Measurements from ENCODE around the gene MYORG. TPM values are rescaled to one million over a fixed set of nuclear protein-coding genes. Genes with fewer than 3 reads are reported as not detected.
"Not testable (repeated sequence)": the region's sequence is repeated elsewhere in the genome, so short reads cannot be mapped to it uniquely, and the experiment has no call there.

Gene MYORG
- total and polyA plus RNA-seq, 12 donors: 1.1 to 33.8 (median 14.5) TPM

GRCh38 chr9:34343090-34343489 lies 33.6 kb downstream of the MYORG start:
- H3K27me3 ChIP-seq: no peaks in the 10 kb centered on the region
- peak; percentile 81 to 92 (median 90) for DNase-seq
- H3K4me3 ChIP-seq: no peak overlapping the region
- intact Hi-C loops (cut with DNase I): no loop called here
- WGBS, 4 donors: 24 to 74% (median 34%) methylated on average over 4 to 5 of the region's 5 CpGs
- H3K9me3 ChIP-seq (replicated peaks in 1 of 3): no peaks in the 10 kb centered on the region
- H3K27ac ChIP-seq: peak overlapping the region; percentile 70 to 81 (median 80)
- TF ChIP-seq CTCF (IDR thresholded peaks at IDR 0.05) (no peak), POLR2A (IDR thresholded peaks at IDR 0.05) (peak in 1 of 2 donors; percentile 44)
- H3K36me3 ChIP-seq (replicated peaks in 1 of 2): peaks cover 0 to 20% of the 10 kb centered on the region in 2 donors
- peaks cover 19 to 27% of the 10 kb centered on the region in 2 donors for H3K4me1 ChIP-seq (replicated peaks in 1 of 2)

GRCh38 chr9:34341659-34342295 lies 34.9 kb downstream of the MYORG start:
- no peaks in the 10 kb centered on the region for H3K27me3 ChIP-seq
- no peaks in the 10 kb centered on the region for H3K9me3 ChIP-seq (replicated peaks in 1 of 3)
- peak in 1 of 7 donors; percentile 30 for DNase-seq
- peaks cover 19 to 27% of the 10 kb centered on the region in 2 donors for H3K4me1 ChIP-seq (replicated peaks in 1 of 2)
- WGBS, 4 donors: 85 to 93% (median 89%) methylated on average over 5 to 7 of the region's 7 CpGs
- H3K36me3 ChIP-seq (replicated peaks in 1 of 2): peaks cover 0 to 20% of the 10 kb centered on the region in 2 donors
- intact Hi-C loops (cut with DNase I): no loop called here
- peak overlapping the region in 4 of 5 donors; percentile 30 to 81 (median 76) for H3K27ac ChIP-seq
- no peak overlapping the region for H3K4me3 ChIP-seq
- no peak for TF ChIP-seq CTCF (IDR thresholded peaks at IDR 0.05)
- no peak for TF ChIP-seq POLR2A (IDR thresholded peaks at IDR 0.05)

- H3K36me3 ChIP-seq (replicated peaks in 1 of 2): peaks cover 0 to 20% of the 10 kb centered on the region in 2 donors
Observed at GRCh38 chr9:34338665-34339385, 37.9 kb downstream of the MYORG start.

GRCh38 chr9:34338079-34338478 lies 38.6 kb downstream of the MYORG start:
- Histone ChIP-seq H3K4me1 (replicated peaks in 1 of 2) (peaks cover 6 to 17% of the 10 kb centered on the region in 2 donors), H3K36me3 (replicated peaks in 1 of 2) (peaks cover 0 to 20% of the 10 kb centered on the region in 2 donors)
- DNase-seq; H3K9me3 ChIP-seq (replicated peaks in 1 of 3); H3K27me3 ChIP-seq; H3K4me3 ChIP-seq; H3K27ac ChIP-seq: not testable (repeated sequence)
- intact Hi-C loops (cut with DNase I): loop anchor here in 1 of 2 donors (5.0 to 10.0 kb wide), 2 partner anchors 39 to 267 kb away; partner anchors contain the start of gene MYORG

More at GRCh38 chr9:34338665-34339385, 37.9 kb downstream of the MYORG start:
- no peak overlapping the region for H3K4me3 ChIP-seq
- H3K4me1 ChIP-seq (replicated peaks in 1 of 2): peaks cover 13 to 20% of the 10 kb centered on the region in 2 donors
- no peaks in the 10 kb centered on the region for H3K27me3 ChIP-seq
- H3K27ac ChIP-seq: no peak overlapping the region
- intact Hi-C loops (cut with DNase I): loop anchor here in 1 of 2 donors (5.0 to 10.0 kb wide), 2 partner anchors 38 to 266 kb away; partner anchors contain the start of gene MYORG
- DNase-seq: no peak
- no peaks in the 10 kb centered on the region for H3K9me3 ChIP-seq (replicated peaks in 1 of 3)
- 72 to 86% (median 81%) methylated on average over 2 of the region's 2 CpGs for WGBS, 4 donors
- TF ChIP-seq CTCF (IDR thresholded peaks at IDR 0.05) (no peak), POLR2A (IDR thresholded peaks at IDR 0.05) (no peak)
